Stimulated activated CD4-positive, alpha-beta T cell treated with anti-CD3 and anti-CD28 coated beads, Interleukin-4, amount 100 ng/mL, for 48 hours (primary cell): ENCODE results near the gene GRXCR1.

Experiments used
- DNase-seq, 2 donors: peaks; one replicate each; pipeline ENCODE4 v3.0.0-alpha.2; 2020; ENCODE audit warnings: low read depth in 2 of 2

GRXCR1 gene

DNA sequence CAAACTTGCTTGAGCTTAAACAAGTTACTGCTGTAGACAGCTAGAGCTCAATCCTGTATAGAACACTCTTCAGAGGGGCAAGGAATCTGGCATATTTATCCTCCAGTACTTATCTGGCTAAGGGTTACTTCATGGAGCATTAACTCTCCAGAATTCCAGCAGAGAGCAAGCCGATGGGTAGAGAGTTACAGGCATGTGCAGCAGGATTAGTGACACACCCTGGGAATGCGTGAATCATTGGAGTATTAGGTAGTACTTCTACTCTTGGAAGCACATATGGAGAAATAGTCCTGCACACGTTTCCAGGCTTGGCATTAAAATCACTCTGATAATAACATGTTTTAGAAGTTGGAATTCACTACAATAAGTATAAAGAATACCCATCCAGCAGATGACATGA, 35.4 kb downstream of the GRXCR1 start:
- no peak for DNase-seq

DNA sequence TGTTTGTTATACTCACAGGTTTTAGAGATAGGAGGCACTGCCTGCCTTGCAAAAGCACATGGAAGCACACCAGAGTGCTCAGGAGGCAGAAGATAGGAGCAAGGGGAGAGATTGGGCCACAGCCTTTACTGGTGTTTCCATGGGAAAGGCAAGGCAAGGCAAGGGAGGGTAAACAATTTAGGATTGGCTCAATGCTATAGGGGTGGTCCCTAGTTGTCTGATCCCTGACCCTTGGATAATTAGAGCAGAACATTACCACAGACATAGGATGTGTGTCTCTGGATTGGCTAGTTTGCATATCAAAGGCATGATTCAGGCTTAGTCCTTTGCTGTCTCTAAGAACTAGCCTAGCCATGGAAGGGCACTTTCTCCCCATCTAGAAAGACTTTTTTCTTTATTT, 36.1 kb downstream of the GRXCR1 start:
- DNase-seq = no peak

GRCh38 chr4:42942216-42942615, 49.7 kb downstream of the GRXCR1 start:
- no peak for DNase-seq

DNA sequence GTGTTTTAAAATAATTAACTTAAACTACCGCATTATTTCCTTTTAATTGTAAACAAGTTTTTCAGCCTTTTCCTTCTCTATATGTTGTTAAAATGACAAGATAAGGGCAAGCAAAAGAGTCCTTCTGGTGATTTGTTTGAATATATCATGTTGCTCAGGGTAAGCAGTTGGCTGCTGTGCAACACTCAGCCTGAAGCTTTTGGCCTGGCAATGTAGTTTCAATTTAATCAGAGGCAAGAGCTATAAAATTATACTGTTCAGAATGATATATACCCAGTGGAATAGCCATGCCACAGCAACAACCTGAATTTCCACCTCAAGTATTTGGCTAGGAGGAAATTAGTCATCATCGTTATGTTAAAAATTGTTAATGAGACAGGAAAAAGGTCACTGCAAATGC, 53.4 kb downstream of the GRXCR1 start:
- no peak for DNase-seq

DNA sequence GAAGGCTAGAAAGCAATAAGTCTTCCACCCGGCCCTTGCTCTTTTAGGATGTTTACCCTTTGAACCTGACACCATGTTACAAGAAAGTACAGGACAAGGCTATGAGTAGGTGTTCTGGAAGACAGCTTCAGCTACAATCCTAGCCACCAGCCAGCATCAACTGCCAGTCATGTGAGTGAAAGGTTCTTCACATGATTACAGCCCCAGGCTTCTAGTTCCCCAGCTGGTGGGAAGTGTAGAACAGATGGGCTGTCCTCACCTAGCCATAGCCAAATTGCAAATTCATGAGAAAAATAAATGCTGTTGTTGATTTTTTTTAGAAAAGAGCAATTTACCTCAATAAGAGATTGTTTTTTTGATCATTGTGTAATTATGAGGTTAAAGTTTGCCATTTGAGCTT, 60.8 kb downstream of the GRXCR1 start:
- no peak for DNase-seq

GRCh38 chr4:42954963-42955669, 62.6 kb downstream of the GRXCR1 start:
- no peak for DNase-seq

DNA sequence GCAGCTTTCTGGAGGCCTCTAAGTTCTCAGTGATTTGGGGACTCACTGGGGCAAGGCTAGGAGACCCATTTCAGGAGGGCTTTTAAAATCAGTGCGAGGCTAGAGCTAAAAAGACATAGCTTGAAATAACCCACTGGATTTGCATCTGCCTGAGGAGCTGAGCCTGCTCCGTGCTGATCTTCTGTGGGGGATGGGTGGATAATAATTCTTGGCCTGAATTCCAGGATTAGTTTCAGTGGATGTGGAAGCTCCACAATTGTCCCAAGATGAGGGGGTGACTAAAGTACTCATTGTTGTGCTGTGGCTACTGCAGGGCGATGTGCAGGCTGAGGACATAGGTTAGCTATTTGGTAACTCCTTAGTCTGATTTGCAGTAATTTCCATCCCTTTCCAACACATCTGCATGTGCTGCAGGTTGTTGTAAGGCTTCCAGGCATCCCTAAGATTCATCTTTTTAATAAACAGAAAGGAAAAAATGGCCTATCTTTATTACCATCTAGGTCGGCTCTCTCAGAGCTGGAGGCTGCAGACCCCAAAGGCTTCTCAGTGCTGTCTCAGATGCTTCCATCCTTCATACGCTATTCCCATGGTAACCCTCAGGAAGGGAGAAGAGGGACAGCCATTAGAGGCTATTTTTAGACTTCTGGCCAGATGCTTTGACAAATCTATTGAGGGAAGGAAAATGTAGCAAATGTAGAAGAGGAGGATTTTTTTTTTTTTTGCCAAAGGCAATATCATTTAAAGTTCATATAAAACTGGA, 63.4 kb downstream of the GRXCR1 start:
- no peak for DNase-seq

DNA sequence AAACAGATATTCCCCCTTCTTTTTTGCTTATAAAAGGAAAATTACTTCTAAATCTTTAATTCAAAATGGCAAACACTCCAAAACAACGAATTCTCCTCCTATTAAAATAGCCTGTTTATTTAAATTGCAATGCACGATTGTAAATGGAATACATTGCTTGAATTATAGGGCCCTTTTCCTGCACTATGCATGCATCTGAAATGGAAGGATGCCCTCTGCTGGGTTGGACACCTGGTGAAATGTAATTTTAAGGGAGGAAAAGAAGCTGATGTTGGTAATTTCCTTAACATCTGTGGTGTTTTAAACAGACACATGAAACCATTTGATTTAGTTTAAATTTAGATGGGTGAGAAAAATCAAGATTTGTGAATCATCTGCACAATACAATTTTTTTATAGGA, 72.8 kb downstream of the GRXCR1 start:
- no peak for DNase-seq

DNA sequence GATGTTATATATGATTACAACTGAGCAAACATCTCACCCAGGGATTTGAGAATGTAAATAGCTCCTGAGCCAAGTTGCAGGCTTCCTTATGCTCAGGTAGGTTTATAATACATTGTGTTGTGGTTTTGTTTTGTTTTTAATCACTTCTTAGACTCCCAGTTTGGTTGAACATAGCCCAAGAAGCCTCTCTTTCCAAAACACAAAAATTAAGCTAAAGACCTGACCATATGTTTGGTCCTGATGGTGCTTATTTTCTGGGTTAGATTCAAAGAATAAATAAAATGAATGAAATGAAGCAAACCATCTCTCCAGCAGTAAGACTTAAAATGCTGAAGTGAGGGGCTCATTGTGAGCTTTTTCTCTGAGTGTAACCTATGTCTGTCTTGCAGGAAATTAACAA, 93.5 kb downstream of the GRXCR1 start:
- DNase-seq = no peak

GRCh38 chr4:42995343-42995944, 102.9 kb downstream of the GRXCR1 start:
- DNase-seq = no peak

- DNase-seq = no peak
Measured at GRCh38 chr4:43008793-43009192, 116.3 kb downstream of the GRXCR1 start.

DNA sequence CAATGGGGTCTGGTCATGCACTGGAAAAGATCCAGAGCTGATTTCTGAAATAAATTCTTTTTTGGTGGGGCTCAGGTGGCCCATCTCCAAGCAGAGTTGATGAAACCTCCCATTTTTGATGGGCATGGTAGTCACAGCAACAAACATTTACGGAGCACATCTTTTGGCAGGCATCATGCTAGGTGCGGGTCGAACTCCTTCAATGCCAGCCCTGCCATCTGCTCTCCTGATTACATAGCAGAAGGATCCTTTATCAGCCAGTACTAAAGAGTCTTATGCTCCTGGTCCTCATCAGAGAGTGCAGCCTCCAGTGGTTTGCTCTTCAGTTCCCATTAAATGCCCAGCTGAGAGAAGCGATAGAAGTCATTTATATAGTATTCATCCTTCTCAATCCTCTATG, 121.7 kb downstream of the GRXCR1 start:
- no peak for DNase-seq

DNA sequence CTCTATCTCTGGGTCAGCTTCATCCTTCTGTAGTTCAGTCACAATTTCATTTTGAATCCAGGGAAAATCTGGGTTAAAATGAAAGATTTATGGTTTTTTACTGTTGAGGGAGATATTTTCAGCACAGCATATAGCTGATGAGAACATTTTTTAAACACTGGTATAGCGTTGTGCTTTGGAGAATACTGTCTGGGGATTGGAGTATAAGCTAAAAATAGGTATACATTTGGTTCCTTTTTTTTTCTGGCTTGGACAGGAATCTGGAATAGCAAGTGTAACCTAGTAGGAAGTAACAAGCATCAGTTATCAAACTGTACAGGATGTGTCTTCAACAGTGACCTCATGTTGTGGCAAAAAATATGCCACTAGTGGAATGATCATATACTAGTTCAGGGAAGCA, 149.1 kb downstream of the GRXCR1 start:
- DNase-seq = no peak

DNA sequence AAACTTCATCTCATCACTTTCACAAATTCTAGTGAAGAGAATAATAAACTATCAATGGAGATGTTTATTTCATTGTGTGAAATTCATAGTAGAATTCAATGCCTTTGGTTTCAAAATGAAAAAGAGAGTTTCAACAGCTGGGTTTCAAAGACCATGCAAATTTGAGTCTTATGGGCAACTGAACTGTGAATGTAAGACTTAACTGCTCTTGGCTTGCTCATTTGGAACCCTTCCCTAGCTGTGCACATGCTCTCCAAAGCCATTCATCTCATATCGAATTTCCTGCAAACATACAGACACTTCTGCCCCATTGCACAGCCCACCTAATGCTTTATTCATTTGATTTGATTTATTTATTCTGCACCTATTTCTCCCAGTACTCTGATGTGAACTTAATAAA, 154.5 kb downstream of the GRXCR1 start:
- no peak for DNase-seq

DNA sequence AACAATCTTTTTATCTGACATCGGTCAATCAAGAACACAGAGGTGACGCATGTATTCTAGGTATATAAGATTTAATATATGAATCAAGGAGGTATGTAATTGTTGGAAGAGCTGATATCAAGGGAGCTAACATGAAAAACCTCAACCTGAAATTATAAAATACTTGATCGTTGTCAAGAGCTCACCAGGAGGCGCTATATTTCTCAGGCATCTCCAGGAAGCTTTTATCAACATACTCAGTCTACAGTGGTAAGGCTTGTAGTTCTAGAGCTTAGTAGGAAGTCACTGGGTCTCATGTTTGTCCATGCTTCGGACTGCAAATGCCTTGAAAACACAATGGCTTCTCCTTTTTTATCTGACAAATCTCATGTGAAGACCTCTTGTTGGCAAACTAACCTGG, 156.1 kb downstream of the GRXCR1 start:
- DNase-seq = no peak

DNA sequence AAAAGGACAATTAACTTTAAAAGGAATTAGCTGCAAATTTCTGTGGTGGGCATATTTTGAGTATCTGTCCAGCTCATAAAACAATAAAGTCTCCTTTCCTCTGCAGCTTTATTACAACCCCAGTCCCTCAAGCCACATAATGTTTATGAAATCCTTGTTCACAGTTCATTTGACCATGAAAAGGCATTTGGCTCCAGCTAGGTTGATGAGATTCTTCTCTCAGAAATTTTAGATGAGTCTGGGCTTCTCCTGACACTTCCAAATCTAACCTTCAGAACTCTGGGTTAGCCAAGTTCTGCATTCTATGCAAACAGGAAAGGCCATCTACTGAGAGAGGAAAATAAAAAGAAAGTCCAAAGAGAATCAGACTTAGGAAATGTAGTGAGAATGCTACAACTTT, 156.8 kb downstream of the GRXCR1 start:
- no peak for DNase-seq

DNA sequence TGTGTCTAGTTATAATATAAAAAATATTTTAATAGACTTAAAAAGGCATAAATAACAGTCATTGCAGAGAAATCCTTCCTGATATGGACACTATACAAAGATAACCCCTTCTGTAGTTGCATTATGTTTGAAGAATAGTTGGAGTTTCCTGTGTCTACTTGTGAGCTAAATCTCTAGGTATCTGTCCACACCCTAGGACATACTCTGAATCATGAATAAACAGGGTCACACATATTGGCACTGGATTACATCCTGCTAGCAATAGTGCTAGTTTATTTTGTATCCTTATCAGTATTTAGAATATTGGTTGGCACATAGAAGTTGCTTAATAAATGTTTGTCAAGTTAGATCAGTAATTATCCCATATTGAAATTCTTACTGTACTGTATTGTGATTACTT, 173.9 kb downstream of the GRXCR1 start:
- DNase-seq = no peak

DNA sequence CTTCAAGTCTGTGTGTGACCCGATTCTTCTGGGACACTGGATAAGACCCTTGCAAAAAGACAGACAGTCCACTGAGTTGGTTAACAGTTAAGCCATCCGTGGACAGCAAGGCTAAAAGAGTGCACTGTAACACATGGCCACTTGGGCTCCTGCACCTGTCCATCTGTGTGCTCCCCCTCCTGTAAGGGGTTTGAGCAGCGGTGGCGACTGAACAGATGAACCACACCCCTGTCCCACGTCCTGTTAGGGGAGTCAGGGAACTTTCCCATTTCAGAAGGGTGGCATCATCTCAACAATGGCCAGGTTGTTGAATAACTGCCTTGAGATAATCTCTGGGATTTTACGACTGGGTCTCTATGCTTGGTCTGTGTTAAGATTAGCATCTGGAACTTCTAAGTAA, 178.6 kb downstream of the GRXCR1 start:
- no peak for DNase-seq
